Neuronal stem cell (in vitro differentiated cells): ENCODE data around the gene SLIT3.

Experiments
- DNase-seq: peaks from one replicate; pipeline ENCODE4 v3.0.0-alpha.2; 2013; ENCODE audit warnings: low spot score
- H2AFZ ChIP-seq: one replicate; pipeline ENCODE4 v1.6.1; 2013; ENCODE audit warnings: mild to moderate bottlenecking, low read length, inconsistent platforms
- H2AK5ac ChIP-seq: 2 replicates; pipeline ENCODE4 v1.6.1; 2013; ENCODE audit warnings: low read depth, mild to moderate bottlenecking, inconsistent platforms, low read length, moderate library complexity, mixed read lengths
- H2BK120ac ChIP-seq: 2 replicates; pipeline ENCODE4 v1.6.1; 2013; ENCODE audit warnings: low read depth, mild to moderate bottlenecking, inconsistent platforms, low read length, moderate library complexity, mixed read lengths
- H2BK12ac ChIP-seq: one replicate; pipeline ENCODE4 v1.6.1; 2013; ENCODE audit warnings: low read length, inconsistent platforms
- H2BK15ac ChIP-seq: 2 replicates; pipeline ENCODE4 v1.6.1; 2013; ENCODE audit warnings: mild to moderate bottlenecking, low read length, inconsistent platforms, mixed read lengths
- H2BK5ac ChIP-seq: one replicate; pipeline ENCODE4 v1.6.1; 2013; ENCODE audit warnings: inconsistent platforms, mild to moderate bottlenecking, low read length, moderate library complexity
- H3K14ac ChIP-seq: one replicate; pipeline ENCODE4 v1.6.1; 2013; ENCODE audit warnings: low read length, inconsistent platforms
- H3K18ac ChIP-seq: 2 replicates; pipeline ENCODE4 v1.6.1; 2013; ENCODE audit warnings: low read length, inconsistent platforms
- H3K23ac ChIP-seq: 2 replicates; pipeline ENCODE4 v1.6.1; 2013; ENCODE audit warnings: low read depth, mild to moderate bottlenecking, mixed read lengths, low read length, inconsistent platforms; ENCODE audit not compliant: poor library complexity
- H3K27ac ChIP-seq: replicated peaks from 3 replicates; pipeline ENCODE4 v1.5.1; 2013; ENCODE audit warnings: low read length, inconsistent platforms
- H3K27me3 ChIP-seq, 3 experiments: 2 replicates each; pipeline ENCODE4 v1.6.1; 2013; ENCODE audit warnings: low read length in 3 of 3, mild to moderate bottlenecking in 2 of 3, inconsistent platforms in 1 of 3, low read depth in 1 of 3, mixed read lengths in 1 of 3, moderate library complexity in 1 of 3; ENCODE audit not compliant: control insufficient read depth in 3 of 3, insufficient read depth in 3 of 3
- H3K36me3 ChIP-seq, 2 donors: replicated peaks in 1 of 2; 2 replicates each; pipeline ENCODE4 v1.6.1; 2013; ENCODE audit warnings: low read length in 2 of 2; ENCODE audit not compliant: control insufficient read depth in 2 of 2, insufficient read depth in 2 of 2
- H3K4ac ChIP-seq: 2 replicates; pipeline ENCODE4 v1.6.1; 2013; ENCODE audit warnings: inconsistent platforms, mild to moderate bottlenecking, low read length, moderate library complexity
- H3K4me1 ChIP-seq, 2 donors: 1 replicate in 1 of 2; 2 replicates in 1 of 2; pipeline ENCODE4 v1.6.1; 2013; ENCODE audit warnings: low read length in 2 of 2, low read depth in 1 of 2; ENCODE audit not compliant: control insufficient read depth in 2 of 2, insufficient read depth in 1 of 2
- H3K4me2 ChIP-seq: one replicate; pipeline ENCODE4 v1.6.1; 2013; ENCODE audit warnings: mild to moderate bottlenecking, low read length, inconsistent platforms; ENCODE audit not compliant: insufficient read depth, poor library complexity, severe bottlenecking
- H3K4me3 ChIP-seq, 2 donors: 2 replicates each; pipeline ENCODE4 v1.5.1; 2013; ENCODE audit warnings: low read length in 2 of 2, mild to moderate bottlenecking in 2 of 2, inconsistent platforms in 1 of 2, moderate library complexity in 1 of 2
- H3K79me1 ChIP-seq: one replicate; pipeline ENCODE4 v1.6.1; 2013; ENCODE audit warnings: low read depth, mild to moderate bottlenecking, inconsistent platforms, low read length, moderate library complexity
- H3K9ac ChIP-seq: one replicate; pipeline ENCODE4 v1.6.1; 2013; ENCODE audit warnings: mild to moderate bottlenecking, low read depth, low read length, inconsistent platforms; ENCODE audit not compliant: poor library complexity
- H3K9me3 ChIP-seq, 2 donors: replicated peaks in 1 of 2; 2 replicates each; pipeline versions ENCODE3 to v1.6.1; 2013; ENCODE audit warnings: low read length in 2 of 2, mild to moderate bottlenecking in 2 of 2, inconsistent platforms in 1 of 2, low read depth in 1 of 2, mixed read lengths in 1 of 2, moderate library complexity in 1 of 2; ENCODE audit not compliant: control insufficient read depth in 2 of 2, insufficient read depth in 1 of 2
- H4K8ac ChIP-seq: one replicate; pipeline ENCODE4 v1.6.1; 2013; ENCODE audit warnings: low read depth, mild to moderate bottlenecking, inconsistent platforms, low read length, moderate library complexity
- H4K91ac ChIP-seq: one replicate; pipeline ENCODE4 v1.6.1; 2013; ENCODE audit warnings: low read length, low read depth, mild to moderate bottlenecking, inconsistent platforms; ENCODE audit not compliant: poor library complexity
- WGBS, 2 donors: extraction: QIAGEN DNeasy Blood & Tissue Kit; methylation state at CpG; one replicate each; pipeline ENCODE4 v1.1.7; 2013; ENCODE audit warnings: missing lambda C conversion rate in 2 of 2, mixed read lengths in 1 of 2; ENCODE audit not compliant: insufficient read length in 2 of 2, insufficient replicate concordance in 1 of 2; ENCODE audit errors: extremely low coverage in 2 of 2; 5-methylcytosine and 5-hydroxymethylcytosine counted together

The SLIT3 gene

GRCh38 chr5:169178754-169179153 lies 122.2 kb downstream of the SLIT3 start:
- peaks cover 0 to 1% of the 10 kb centered on the region in 2 donors for H3K4me1 ChIP-seq
- no peak overlapping the region for H3K14ac ChIP-seq
- no peak overlapping the region for H3K18ac ChIP-seq
- H4K91ac ChIP-seq, result no peak overlapping the region
- no peak overlapping the region for H4K8ac ChIP-seq
- no peak overlapping the region for H2BK120ac ChIP-seq
- H3K36me3 ChIP-seq, result no peaks in the 10 kb centered on the region
- no peak overlapping the region for H3K27ac ChIP-seq
- no peak overlapping the region for H2AK5ac ChIP-seq
- H3K4ac ChIP-seq, result no peak overlapping the region
- no peak overlapping the region for H2BK12ac ChIP-seq
- no peak for DNase-seq
- no peaks in the 10 kb centered on the region for H3K79me1 ChIP-seq
- no peaks in the 10 kb centered on the region for H3K9me3 ChIP-seq
- WGBS, 2 donors, result no CpG with 5 or more reads among the region's 3 CpGs
- no peak overlapping the region for H2AFZ ChIP-seq
- H3K23ac ChIP-seq, result no peak overlapping the region
- no peak overlapping the region for H2BK15ac ChIP-seq
- no peak overlapping the region for H2BK5ac ChIP-seq
- no peak overlapping the region for H3K4me2 ChIP-seq
- H3K9ac ChIP-seq, result no peak overlapping the region
- no peak overlapping the region for H3K4me3 ChIP-seq
- no peaks in the 10 kb centered on the region for H3K27me3 ChIP-seq

- 100% methylated on average over 2 of the region's 5 CpGs; no CpG with 5 or more reads in 1 of the 2 donors for WGBS, 2 donors
- H2BK5ac ChIP-seq, result no peak overlapping the region
- H3K18ac ChIP-seq, result no peak overlapping the region
- H3K9ac ChIP-seq, result no peak overlapping the region
- H3K9me3 ChIP-seq, result no peaks in the 10 kb centered on the region
- no peak overlapping the region for H3K14ac ChIP-seq
- H3K27me3 ChIP-seq, result no peaks in the 10 kb centered on the region
- H3K4me3 ChIP-seq, result no peak overlapping the region
- H3K23ac ChIP-seq, result no peak overlapping the region
- H3K79me1 ChIP-seq, result no peaks in the 10 kb centered on the region
- H2AK5ac ChIP-seq, result no peak overlapping the region
- no peak overlapping the region for H3K4me2 ChIP-seq
- H3K27ac ChIP-seq, result no peak overlapping the region
- H2BK120ac ChIP-seq, result no peak overlapping the region
- H3K36me3 ChIP-seq, result no peaks in the 10 kb centered on the region
- no peak overlapping the region for H2BK15ac ChIP-seq
- no peak overlapping the region for H4K8ac ChIP-seq
- no peak overlapping the region for H4K91ac ChIP-seq
- H3K4me1 ChIP-seq, result peaks cover 0 to 1% of the 10 kb centered on the region in 2 donors
- H3K4ac ChIP-seq, result no peak overlapping the region
- H2BK12ac ChIP-seq, result no peak overlapping the region
- DNase-seq, result no peak
- H2AFZ ChIP-seq, result no peak overlapping the region
These were observed 122.7 kb downstream of the SLIT3 start for GRCh38 chr5:169178274-169178673.

GRCh38 chr5:169176709-169177694 lies 123.9 kb downstream of the SLIT3 start:
- Histone ChIP-seq H4K91ac (no peak overlapping the region), H2BK15ac (no peak overlapping the region), H2BK12ac (no peak overlapping the region), H3K9ac (no peak overlapping the region), H4K8ac (no peak overlapping the region), H2BK5ac (no peak overlapping the region), H3K9me3 (no peaks in the 10 kb centered on the region), H3K36me3 (no peaks in the 10 kb centered on the region), H2AK5ac (no peak overlapping the region), H3K27me3 (no peaks in the 10 kb centered on the region), H3K27ac (no peak overlapping the region), H3K4me1 (peaks cover 0 to 1% of the 10 kb centered on the region in 2 donors), H3K23ac (no peak overlapping the region), H3K79me1 (no peaks in the 10 kb centered on the region), H3K4me3 (no peak overlapping the region), H2BK120ac (no peak overlapping the region), H3K18ac (no peak overlapping the region), H3K14ac (no peak overlapping the region), H3K4me2 (no peak overlapping the region), H2AFZ (no peak overlapping the region), H3K4ac (no peak overlapping the region)
- DNase-seq, result no peak
- WGBS, 2 donors, result no CpG with 5 or more reads among the region's 5 CpGs

- H3K9ac ChIP-seq, result no peak overlapping the region
- H4K8ac ChIP-seq, result no peak overlapping the region
- no peaks in the 10 kb centered on the region for H3K9me3 ChIP-seq
- no peaks in the 10 kb centered on the region for H3K79me1 ChIP-seq
- H4K91ac ChIP-seq, result no peak overlapping the region
- no peak overlapping the region for H3K14ac ChIP-seq
- no peak overlapping the region for H3K4me2 ChIP-seq
- H2AK5ac ChIP-seq, result no peak overlapping the region
- no CpG with 5 or more reads among the region's 3 CpGs for WGBS, 2 donors
- peak overlapping the region; percentile 41 for H3K18ac ChIP-seq
- H2BK15ac ChIP-seq, result no peak overlapping the region
- H3K4ac ChIP-seq, result no peak overlapping the region
- H3K36me3 ChIP-seq, result no peaks in the 10 kb centered on the region
- H2BK12ac ChIP-seq, result no peak overlapping the region
- no peak overlapping the region for H2AFZ ChIP-seq
- H2BK120ac ChIP-seq, result no peak overlapping the region
- H3K23ac ChIP-seq, result no peak overlapping the region
- H3K27me3 ChIP-seq, result no peaks in the 10 kb centered on the region
- no peak overlapping the region for H3K27ac ChIP-seq
- no peak overlapping the region for H3K4me3 ChIP-seq
- no peak overlapping the region for H2BK5ac ChIP-seq
- no peak for DNase-seq
- peaks cover 0 to 1% of the 10 kb centered on the region in 2 donors for H3K4me1 ChIP-seq
These were observed 125.2 kb downstream of the SLIT3 start for GRCh38 chr5:169175733-169176132.
